ENCODE data around the gene MAP3K20.

DNA sequence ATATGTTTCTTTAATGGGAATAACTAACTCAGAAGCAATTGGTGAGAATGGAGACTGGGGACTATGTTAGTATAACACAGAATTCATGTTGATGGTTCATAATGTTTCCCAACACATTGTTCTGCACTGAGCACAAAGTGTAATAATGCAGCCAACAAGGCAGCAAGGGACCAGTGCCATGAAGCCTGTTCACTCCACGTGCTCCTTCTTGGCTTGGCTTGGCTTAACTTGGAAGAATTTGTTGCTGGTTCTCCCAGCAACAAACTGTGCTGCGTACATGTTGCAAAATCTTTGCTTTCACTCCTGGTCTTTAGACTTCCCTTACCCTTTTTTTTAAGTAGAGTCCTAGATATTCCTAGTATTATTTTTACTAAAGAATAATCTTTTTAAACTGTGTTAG is 129.7 kb downstream of the MAP3K20 start:
- TF ChIP-seq CTCF (IDR thresholded peaks at IDR 0.05) (no peak), POLR2A (IDR thresholded peaks at IDR 0.05) (no peak)
